IMR-90 (cell line): ENCODE data around the gene SPAG16. TPM values are rescaled to one million over a fixed set of nuclear protein-coding genes. Genes with fewer than 3 reads are reported as not detected.

Source experiments
- ATAC-seq: fragments of 200-7000 bp; cut with Tn5 transposase; 2 replicates; pipeline ENCODE4 v1.9.1; 2020; ENCODE audit warnings: low read depth, mild to moderate bottlenecking, moderate library complexity
- BruUV-seq: library from RNA; stranded (reverse); fragments of 400-500 nt; replicated peaks from 2 replicates; lab custom pipeline; 2021; lab: Mats Ljungman, UMichigan
- CTCF ChIA-PET: fragments of 300-600 bp; formaldehyde crosslinking; extraction: SDS; loops from one replicate; lab custom pipeline; 2021; ENCODE audit warnings: antibody characterized with exemption; lab: Yijun Ruan, JAX
- POLR2A ChIA-PET: fragments of 300-600 bp; sonication (Branson Sonifier 250); formaldehyde crosslinking; loops from one replicate; lab custom pipeline; 2022; ENCODE audit warnings: antibody characterized with exemption; ENCODE audit not compliant: unreplicated experiment; lab: Charles Lee
- DNase-seq: peaks from one replicate; pipeline ENCODE4 v3.0.0; 2013
- H2AFZ ChIP-seq: replicated peaks from 2 replicates; pipeline ENCODE3; 2013; ENCODE audit warnings: low read length, mild to moderate bottlenecking; ENCODE audit not compliant: poor library complexity
- H2AK5ac ChIP-seq: 2 replicates; pipeline ENCODE4 v1.6.1; 2013; ENCODE audit warnings: low read depth, low read length, inconsistent platforms
- H2AK9ac ChIP-seq: replicated peaks from 2 replicates; pipeline ENCODE3; 2013; ENCODE audit warnings: mild to moderate bottlenecking, low read depth, low read length, moderate library complexity; ENCODE audit not compliant: poor library complexity
- H2BK120ac ChIP-seq: 2 replicates; pipeline ENCODE4 v1.6.1; 2013; ENCODE audit warnings: low read depth, low read length, inconsistent platforms
- H2BK15ac ChIP-seq: 3 replicates; pipeline ENCODE4 v1.6.1; 2013; ENCODE audit warnings: low read depth, low read length, inconsistent platforms
- H2BK20ac ChIP-seq: 2 replicates; pipeline ENCODE4 v1.6.1; 2013; ENCODE audit warnings: low read depth, mild to moderate bottlenecking, inconsistent platforms, low read length, moderate library complexity
- H2BK5ac ChIP-seq: 2 replicates; pipeline ENCODE4 v1.6.1; 2013; ENCODE audit warnings: mild to moderate bottlenecking, low read depth, low read length, inconsistent platforms; ENCODE audit not compliant: poor library complexity, severe bottlenecking
- H3K14ac ChIP-seq: replicated peaks from 2 replicates; pipeline ENCODE4 v1.6.1; 2013; ENCODE audit warnings: low read depth, low read length, inconsistent platforms
- H3K18ac ChIP-seq: 2 replicates; pipeline ENCODE4 v1.6.1; 2013; ENCODE audit warnings: low read depth, low read length, control low read depth
- H3K23ac ChIP-seq: 2 replicates; pipeline ENCODE4 v1.6.1; 2013; ENCODE audit warnings: low read depth, low read length, inconsistent platforms
- H3K27ac ChIP-seq: 2 replicates; pipeline ENCODE4 v1.5.1; 2013; ENCODE audit warnings: mild to moderate bottlenecking, control low read depth, low read length; ENCODE audit not compliant: insufficient read depth
- H3K27me3 ChIP-seq: 2 replicates; pipeline ENCODE4 v1.6.1; 2013; ENCODE audit warnings: low read length; ENCODE audit not compliant: control insufficient read depth, insufficient read depth
- H3K36me3 ChIP-seq: 2 replicates; pipeline ENCODE4 v1.6.1; 2013; ENCODE audit warnings: low read length, mixed read lengths; ENCODE audit not compliant: control insufficient read depth, insufficient read depth
- H3K4ac ChIP-seq: 2 replicates; pipeline ENCODE4 v1.6.1; 2013; ENCODE audit warnings: low read depth, low read length, inconsistent platforms
- H3K4me1 ChIP-seq: 2 replicates; pipeline ENCODE4 v1.6.1; 2013; ENCODE audit warnings: low read length, mixed read lengths; ENCODE audit not compliant: control insufficient read depth, insufficient read depth
- H3K4me2 ChIP-seq: 2 replicates; pipeline ENCODE4 v1.6.1; 2013; ENCODE audit warnings: low read depth, mild to moderate bottlenecking, control low read depth, low read length, moderate library complexity
- H3K4me3 ChIP-seq: 2 replicates; pipeline ENCODE4 v1.5.1; 2013; ENCODE audit warnings: low read depth, mild to moderate bottlenecking, control low read depth, low read length, moderate library complexity; ENCODE audit not compliant: insufficient read depth
- H3K56ac ChIP-seq: 2 replicates; pipeline ENCODE4 v1.6.1; 2013; ENCODE audit warnings: low read length, inconsistent platforms; ENCODE audit not compliant: insufficient read depth; ENCODE audit errors: extremely low read depth
- H3K79me1 ChIP-seq, 2 experiments: 2 replicates each; pipeline ENCODE4 v1.6.1; 2013; ENCODE audit warnings: low read length in 2 of 2, inconsistent platforms in 1 of 2, low read depth in 1 of 2
- H3K9ac ChIP-seq: 2 replicates; pipeline ENCODE4 v1.6.1; 2013; ENCODE audit warnings: low read depth, low read length, control low read depth
- H3K9me1 ChIP-seq: 2 replicates; pipeline ENCODE4 v1.6.1; 2013; ENCODE audit warnings: low read length, inconsistent platforms; ENCODE audit not compliant: insufficient read depth
- H3K9me3 ChIP-seq: 2 replicates; pipeline ENCODE4 v1.6.1; 2013; ENCODE audit warnings: low read length; ENCODE audit not compliant: control insufficient read depth, insufficient read depth
- H4K20me1 ChIP-seq: 2 replicates; pipeline ENCODE4 v1.6.1; 2013; ENCODE audit warnings: low read length, inconsistent platforms; ENCODE audit not compliant: insufficient read depth
- H4K5ac ChIP-seq: 2 replicates; pipeline ENCODE4 v1.6.1; 2013; ENCODE audit warnings: mild to moderate bottlenecking, low read depth, low read length, control low read depth
- H4K8ac ChIP-seq, 2 experiments: 2 replicates each; pipeline ENCODE4 v1.6.1; 2013; ENCODE audit warnings: low read depth in 2 of 2, low read length in 2 of 2, control low read depth in 1 of 2, inconsistent platforms in 1 of 2
- H4K91ac ChIP-seq: 2 replicates; pipeline ENCODE4 v1.6.1; 2013; ENCODE audit warnings: low read depth, low read length, inconsistent platforms; ENCODE audit not compliant: insufficient read depth
- BHLHE40 ChIP-seq: fragments of 150-350 bp; IDR thresholded peaks from 2 replicates; pipeline ENCODE4 v1.6.1; 2016; ENCODE audit warnings: mild to moderate bottlenecking, low read depth, low read length
- FOS ChIP-seq: fragments of 150-350 bp; IDR thresholded peaks from 2 replicates; pipeline ENCODE4 v1.6.1; 2016; ENCODE audit warnings: low read depth, low read length
- MAZ ChIP-seq: IDR thresholded peaks from 2 replicates; pipeline ENCODE4 v1.6.1; 2012; ENCODE audit warnings: low read depth, mild to moderate bottlenecking, low read length, improper control_type of control experiment, moderate library complexity, borderline replicate concordance
- MXI1 ChIP-seq: IDR thresholded peaks from 2 replicates; pipeline ENCODE4 v1.6.1; 2012; ENCODE audit warnings: low read depth, mild to moderate bottlenecking, low read length, moderate library complexity, borderline replicate concordance
- NFE2L2 ChIP-seq: fragments of 150-350 bp; IDR thresholded peaks from 2 replicates; pipeline ENCODE4 v1.6.1; 2016; ENCODE audit warnings: low read depth, mild to moderate bottlenecking, low read length
- POLR2A ChIP-seq: IDR thresholded peaks from 2 replicates; pipeline ENCODE4 v1.6.1; 2012; ENCODE audit warnings: mild to moderate bottlenecking, low read depth, low read length
- RAD21 ChIP-seq: IDR thresholded peaks from 2 replicates; pipeline ENCODE4 v1.6.1; 2012; ENCODE audit warnings: low read length, improper control_type of control experiment
- SMC3 ChIP-seq: fragments of 150-350 bp; IDR thresholded peaks from 2 replicates; pipeline ENCODE4 v1.6.1; 2016; ENCODE audit warnings: low read depth, mild to moderate bottlenecking, antibody characterized with exemption, low read length, moderate library complexity
- WGBS, 2 experiments: methylation state at CpG; one replicate each; pipeline versions ENCODE4 v1.1.5 to v1.1.7; 2013; ENCODE audit warnings: missing lambda C conversion rate in 2 of 2; ENCODE audit not compliant: insufficient read length in 1 of 2; ENCODE audit errors: extremely low coverage in 2 of 2; 5-methylcytosine and 5-hydroxymethylcytosine counted together
- dilution Hi-C: fragments of 300-500 bp; cut with HindIII; formaldehyde crosslinking; loops from one replicate; pipeline ENCODE4 v1.14.3; 2018; ENCODE audit warnings: low sequenced_read_pairs; ENCODE audit not compliant: unreplicated experiment
- in situ Hi-C: fragments of 300-500 bp; cut with MboI; formaldehyde crosslinking; loops from 3 replicates; pipeline ENCODE4 v1.14.3; 2019; ENCODE audit warnings: low sequenced_read_pairs, inconsistent platforms, mixed read lengths
- intact Hi-C: fragments of 100-400 bp; cut with micrococcal nuclease; formaldehyde crosslinking; loops from 2 replicates; pipeline ENCODE4 v1.10.0; 2022
- polyA plus RNA-seq, 3 experiments: library from polyadenylated mRNA; depleted of rRNA; stranded (reverse); fragments of >200 nt; gene quantifications; 2 replicates each; pipeline ENCODE4 v1.2.3, GENCODE V29; 2012; ENCODE audit warnings: low replicate concordance in 1 of 3
- total RNA-seq: library from RNA; depleted of rRNA; stranded (reverse); fragments of >200 nt; gene quantifications from 2 replicates; pipeline ENCODE4 v1.2.3, GENCODE V29; 2012
- TF ChIP-seq, protein P1 (sequence below): fragments of 150-350 bp; IDR thresholded peaks from 2 replicates; pipeline ENCODE4 v1.6.1; 2017; ENCODE audit warnings: mild to moderate bottlenecking, antibody characterized with exemption, low read length, low read depth
- TF ChIP-seq, protein P2 (sequence below): fragments of 150-350 bp; IDR thresholded peaks from 2 replicates; pipeline ENCODE4 v1.6.1; 2016; ENCODE audit warnings: low read depth, mild to moderate bottlenecking, low read length, moderate library complexity, borderline replicate concordance

The SPAG16 gene
- total and polyA plus RNA-seq, 2 of the 4 experiments (the other 2 are of a cell fraction) = 7.3 to 13.5 TPM

DNA sequence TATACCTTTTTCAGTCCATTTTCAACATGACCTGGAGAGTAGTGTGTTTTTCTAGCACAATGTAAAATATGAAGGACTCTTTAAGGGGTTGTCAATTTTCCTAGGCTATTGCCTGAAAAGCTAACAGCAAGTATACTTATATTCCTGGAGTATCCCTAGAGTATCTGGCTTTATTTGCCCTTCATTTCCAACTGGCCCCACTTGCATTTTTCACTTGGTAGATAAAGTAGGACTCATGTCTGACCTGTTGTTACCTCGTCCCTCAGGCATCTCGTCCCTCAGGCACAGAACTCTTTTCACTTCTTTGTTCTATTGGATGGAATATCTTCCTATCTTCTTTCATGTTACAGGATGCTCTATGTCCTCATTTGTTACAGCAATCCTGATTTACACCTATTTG lies 69.2 kb downstream of the SPAG16 start:
- WGBS, 2 experiments = no CpG with 5 or more reads among the region's 2 CpGs
- Histone ChIP-seq H3K9me3 (peaks cover 2% of the 10 kb centered on the region; the same call in 1 of the 2 replicates), H3K9me1 (no peaks in the 10 kb centered on the region), H4K91ac (no peak overlapping the region), H3K27me3 (no peaks in the 10 kb centered on the region), H3K36me3 (no peaks in the 10 kb centered on the region), H2BK15ac (no peak overlapping the region), H3K4me2 (no peak overlapping the region), H3K18ac (no peak overlapping the region), H3K79me1 (no peaks in the 10 kb centered on the region), H2AK5ac (no peak overlapping the region), H3K4ac (no peak overlapping the region), H3K27ac (no peak overlapping the region), H3K56ac (no peak overlapping the region), H2AFZ (no peak overlapping the region), H2BK120ac (no peak overlapping the region), H4K8ac (no peak overlapping the region), H2AK9ac (no peak overlapping the region), H4K5ac (no peak overlapping the region), H2BK20ac (no peak overlapping the region), H2BK5ac (no peak overlapping the region), H3K23ac (no peak overlapping the region), H3K14ac (no peak overlapping the region), H3K9ac (no peak overlapping the region), H3K4me3 (no peak overlapping the region), H4K20me1 (no peaks in the 10 kb centered on the region), H3K4me1 (no peaks in the 10 kb centered on the region)
- dilution Hi-C loops (no loop called here), intact Hi-C loops (no loop called here), in situ Hi-C loops (no loop called here)
- BruUV-seq = no TSS peak
- DNase-seq (no peak), ATAC-seq (no peak)
- CTCF ChIA-PET = interaction anchor here (0.6 to 1.2 kb wide), 2 partner anchors 10 to 30 kb away, joined by 3 read pairs; no protein-coding TSS in a partner anchor
- POLR2A ChIA-PET = no interaction called here
- no peak for TF ChIP-seq SMC3
- TF ChIP-seq MXI1 = no peak
- TF ChIP-seq BHLHE40 = no peak
- no peak for TF ChIP-seq FOS
- TF ChIP-seq, protein P1, sequence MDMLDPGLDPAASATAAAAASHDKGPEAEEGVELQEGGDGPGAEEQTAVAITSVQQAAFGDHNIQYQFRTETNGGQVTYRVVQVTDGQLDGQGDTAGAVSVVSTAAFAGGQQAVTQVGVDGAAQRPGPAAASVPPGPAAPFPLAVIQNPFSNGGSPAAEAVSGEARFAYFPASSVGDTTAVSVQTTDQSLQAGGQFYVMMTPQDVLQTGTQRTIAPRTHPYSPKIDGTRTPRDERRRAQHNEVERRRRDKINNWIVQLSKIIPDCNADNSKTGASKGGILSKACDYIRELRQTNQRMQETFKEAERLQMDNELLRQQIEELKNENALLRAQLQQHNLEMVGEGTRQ = no peak
- TF ChIP-seq RAD21 = no peak
- no peak for TF ChIP-seq MAZ
- TF ChIP-seq, protein P2, sequence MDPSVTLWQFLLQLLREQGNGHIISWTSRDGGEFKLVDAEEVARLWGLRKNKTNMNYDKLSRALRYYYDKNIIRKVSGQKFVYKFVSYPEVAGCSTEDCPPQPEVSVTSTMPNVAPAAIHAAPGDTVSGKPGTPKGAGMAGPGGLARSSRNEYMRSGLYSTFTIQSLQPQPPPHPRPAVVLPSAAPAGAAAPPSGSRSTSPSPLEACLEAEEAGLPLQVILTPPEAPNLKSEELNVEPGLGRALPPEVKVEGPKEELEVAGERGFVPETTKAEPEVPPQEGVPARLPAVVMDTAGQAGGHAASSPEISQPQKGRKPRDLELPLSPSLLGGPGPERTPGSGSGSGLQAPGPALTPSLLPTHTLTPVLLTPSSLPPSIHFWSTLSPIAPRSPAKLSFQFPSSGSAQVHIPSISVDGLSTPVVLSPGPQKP = no peak
- no peak for TF ChIP-seq NFE2L2
- no peak for TF ChIP-seq POLR2A
